CD4-positive, alpha-beta T cell (primary cell): Measurements from ENCODE around the gene E2F8. TPM values are rescaled to one million over a fixed set of nuclear protein-coding genes. Genes with fewer than 3 reads are reported as not detected.

Experiments
- ATAC-seq: fragments of 200-7000 bp; cut with Tn5 transposase; one replicate; pipeline ENCODE4 v1.10.0; 2022; ENCODE audit warnings: mild to moderate bottlenecking; ENCODE audit not compliant: poor library complexity
- CTCF ChIA-PET: fragments of 350-600 bp; sonication (Branson Sonifier 250); formaldehyde crosslinking; loops from one replicate; lab custom pipeline; 2021; ENCODE audit warnings: antibody characterized with exemption, inconsistent platforms; lab: Charles Lee
- POLR2A ChIA-PET: fragments of 350-600 bp; sonication (Branson Sonifier 250); formaldehyde crosslinking; loops from one replicate; lab custom pipeline; 2021; ENCODE audit warnings: antibody characterized with exemption, inconsistent platforms; lab: Charles Lee
- DNase-seq, 14 experiments: peaks; one replicate each; pipeline ENCODE4 v3.0.0-alpha.2; 2013 to 2020; ENCODE audit warnings: mixed read lengths in 2 of 14
- H3K27ac ChIP-seq, 2 donors: one replicate each; pipeline versions ENCODE4 v1.5.1 to v1.7.0; 2013; ENCODE audit warnings: low read length in 2 of 2, low read depth in 1 of 2, mild to moderate bottlenecking in 1 of 2
- H3K27me3 ChIP-seq, 2 experiments: 1 replicate in 1 of 2; 2 replicates in 1 of 2; pipeline versions ENCODE4 v1.6.1 to v1.7.0; 2013; ENCODE audit warnings: low read length in 2 of 2, control low read depth in 1 of 2, mild to moderate bottlenecking in 1 of 2, moderate library complexity in 1 of 2; ENCODE audit not compliant: insufficient read depth in 2 of 2, control insufficient read depth in 1 of 2
- H3K36me3 ChIP-seq: one replicate; pipeline ENCODE4 v1.6.1; 2013; ENCODE audit warnings: low read length, control low read depth; ENCODE audit not compliant: insufficient read depth
- H3K4me1 ChIP-seq: one replicate; pipeline ENCODE4 v1.6.1; 2013; ENCODE audit warnings: low read length, control low read depth; ENCODE audit not compliant: insufficient read depth
- H3K4me3 ChIP-seq: one replicate; pipeline ENCODE4 v1.5.1; 2013; ENCODE audit warnings: mild to moderate bottlenecking, low read length, moderate library complexity
- H3K9me3 ChIP-seq, 2 experiments: 1 replicate in 1 of 2; 2 replicates in 1 of 2; pipeline versions ENCODE4 v1.6.1 to v1.7.0; 2013; ENCODE audit warnings: low read length in 2 of 2, mild to moderate bottlenecking in 2 of 2, control low read depth in 1 of 2, moderate library complexity in 1 of 2; ENCODE audit not compliant: control insufficient read depth in 1 of 2, insufficient read depth in 1 of 2
- H3K27ac Mint-ChIP-seq: one replicate; pipeline ENCODE4 v1.8.0; 2020; ENCODE audit warnings: mixed read lengths
- H3K27me3 Mint-ChIP-seq: one replicate; pipeline ENCODE4 v1.8.0; 2021; ENCODE audit warnings: mixed read lengths
- H3K36me3 Mint-ChIP-seq: one replicate; pipeline ENCODE4 v1.8.0; 2021; ENCODE audit warnings: low read depth, mixed read lengths
- H3K4me1 Mint-ChIP-seq: one replicate; pipeline ENCODE4 v1.8.0; 2021; ENCODE audit warnings: low read depth, mixed read lengths
- H3K4me3 Mint-ChIP-seq: one replicate; pipeline ENCODE4 v1.8.0; 2020; ENCODE audit warnings: mild to moderate bottlenecking, mixed read lengths
- H3K9me3 Mint-ChIP-seq: one replicate; pipeline ENCODE4 v1.8.0; 2020; ENCODE audit warnings: mixed read lengths
- intact Hi-C, 2 experiments: fragments of 100-400 bp; cut with DNase I in 1 of 2; cut with micrococcal nuclease in 1 of 2; formaldehyde crosslinking; loops; one replicate each; pipeline versions ENCODE4 v1.15.1 to v1.9.0; 2023 to 2025; cut with DNase I, micrococcal nuclease
- total RNA-seq, 174 experiments: library from RNA in 2 of 174; stranded (reverse) in 2 of 174; gene quantifications; one replicate each; pipeline ENCODE4 v1.2.3 and lab custom pipeline; 2021 to 2026
- TF ChIP-seq, protein P1 (sequence below): fragments of 200-600 bp; IDR thresholded peaks from one replicate; pipeline ENCODE4 v1.8.0; 2022; ENCODE audit warnings: antibody characterized with exemption, mild to moderate bottlenecking

E2F8 gene
- total RNA-seq, 2 experiments from 2014 or later: not detected

DNA sequence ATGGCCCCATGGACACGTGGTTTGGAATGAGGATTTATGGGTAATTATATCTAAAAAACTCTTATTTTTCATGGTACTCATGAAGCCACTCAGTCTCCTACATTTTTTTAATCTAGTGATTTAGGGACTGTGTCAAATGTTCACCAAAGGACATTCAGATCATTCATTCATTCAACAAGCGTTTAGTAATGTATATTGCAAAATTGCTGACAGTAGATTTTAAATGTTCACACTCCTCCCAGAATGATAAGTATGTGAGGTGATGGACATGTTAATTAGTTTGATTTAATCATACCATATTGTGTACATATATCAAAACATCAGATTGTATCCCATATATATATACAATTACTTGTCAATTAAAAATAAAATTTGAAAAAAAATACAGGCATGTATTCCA, 40.8 kb upstream of the E2F8 start:
- no peak overlapping the region for H3K4me3 Mint-ChIP-seq
- no peak for DNase-seq
- intact Hi-C loops: no loop called here
- ChIA-PET POLR2A (no interaction called here), CTCF (no interaction called here)
- no peak for ATAC-seq
- H3K4me1 ChIP-seq: peaks cover 6% of the 10 kb centered on the region
- no peaks in the 10 kb centered on the region for H3K4me1 Mint-ChIP-seq
- H3K9me3 ChIP-seq: no peaks in the 10 kb centered on the region
- no peak overlapping the region for H3K4me3 ChIP-seq
- no peak overlapping the region for H3K27ac Mint-ChIP-seq
- no peaks in the 10 kb centered on the region for H3K36me3 Mint-ChIP-seq
- TF ChIP-seq, protein P1, sequence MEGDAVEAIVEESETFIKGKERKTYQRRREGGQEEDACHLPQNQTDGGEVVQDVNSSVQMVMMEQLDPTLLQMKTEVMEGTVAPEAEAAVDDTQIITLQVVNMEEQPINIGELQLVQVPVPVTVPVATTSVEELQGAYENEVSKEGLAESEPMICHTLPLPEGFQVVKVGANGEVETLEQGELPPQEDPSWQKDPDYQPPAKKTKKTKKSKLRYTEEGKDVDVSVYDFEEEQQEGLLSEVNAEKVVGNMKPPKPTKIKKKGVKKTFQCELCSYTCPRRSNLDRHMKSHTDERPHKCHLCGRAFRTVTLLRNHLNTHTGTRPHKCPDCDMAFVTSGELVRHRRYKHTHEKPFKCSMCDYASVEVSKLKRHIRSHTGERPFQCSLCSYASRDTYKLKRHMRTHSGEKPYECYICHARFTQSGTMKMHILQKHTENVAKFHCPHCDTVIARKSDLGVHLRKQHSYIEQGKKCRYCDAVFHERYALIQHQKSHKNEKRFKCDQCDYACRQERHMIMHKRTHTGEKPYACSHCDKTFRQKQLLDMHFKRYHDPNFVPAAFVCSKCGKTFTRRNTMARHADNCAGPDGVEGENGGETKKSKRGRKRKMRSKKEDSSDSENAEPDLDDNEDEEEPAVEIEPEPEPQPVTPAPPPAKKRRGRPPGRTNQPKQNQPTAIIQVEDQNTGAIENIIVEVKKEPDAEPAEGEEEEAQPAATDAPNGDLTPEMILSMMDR: no peak
- H3K27me3 ChIP-seq: no peaks in the 10 kb centered on the region
- no peak overlapping the region for H3K27ac ChIP-seq
- H3K36me3 ChIP-seq: no peaks in the 10 kb centered on the region
- H3K9me3 Mint-ChIP-seq: no peaks in the 10 kb centered on the region
- peaks cover 9% of the 10 kb centered on the region for H3K27me3 Mint-ChIP-seq

DNA sequence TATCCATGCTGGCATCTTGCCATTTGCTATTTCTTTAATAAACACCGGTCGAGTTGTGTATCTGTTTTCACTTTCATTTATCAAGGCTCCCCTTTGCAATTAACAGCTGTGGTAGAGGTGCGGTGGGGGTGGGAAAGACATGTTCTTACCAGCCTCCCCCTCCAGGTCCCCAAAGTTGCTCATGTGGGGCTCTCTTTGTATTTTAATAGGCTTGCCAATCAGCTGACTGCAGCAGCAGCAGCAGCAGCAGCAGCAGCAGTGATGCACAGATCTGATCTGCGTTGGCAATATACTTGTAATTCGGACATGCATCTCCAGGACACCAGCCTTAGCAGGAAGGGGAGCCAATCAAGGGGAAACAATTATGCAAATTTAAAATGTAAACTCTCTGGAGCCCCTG, 40.3 kb upstream of the E2F8 start:
- peak in 3 of 14 experiments; percentile 17 to 78 (median 36) for DNase-seq
- Mint-ChIP-seq H3K27me3 (peaks cover 9% of the 10 kb centered on the region), H3K4me1 (no peaks in the 10 kb centered on the region), H3K9me3 (no peaks in the 10 kb centered on the region), H3K36me3 (no peaks in the 10 kb centered on the region), H3K27ac (no peak overlapping the region), H3K4me3 (no peak overlapping the region)
- H3K27me3 ChIP-seq: no peaks in the 10 kb centered on the region
- H3K9me3 ChIP-seq: no peaks in the 10 kb centered on the region
- no peak overlapping the region for H3K4me3 ChIP-seq
- CTCF ChIA-PET: interaction anchor here (0.6 kb wide), 1 partner anchor 174 kb away, joined by 4 read pairs; no protein-coding TSS in a partner anchor
- POLR2A ChIA-PET: no interaction called here
- TF ChIP-seq, protein P1: no peak
- H3K27ac ChIP-seq: no peak overlapping the region
- H3K36me3 ChIP-seq: no peaks in the 10 kb centered on the region
- no peak for ATAC-seq
- H3K4me1 ChIP-seq: peaks cover 6% of the 10 kb centered on the region
- intact Hi-C loops: no loop called here

DNA sequence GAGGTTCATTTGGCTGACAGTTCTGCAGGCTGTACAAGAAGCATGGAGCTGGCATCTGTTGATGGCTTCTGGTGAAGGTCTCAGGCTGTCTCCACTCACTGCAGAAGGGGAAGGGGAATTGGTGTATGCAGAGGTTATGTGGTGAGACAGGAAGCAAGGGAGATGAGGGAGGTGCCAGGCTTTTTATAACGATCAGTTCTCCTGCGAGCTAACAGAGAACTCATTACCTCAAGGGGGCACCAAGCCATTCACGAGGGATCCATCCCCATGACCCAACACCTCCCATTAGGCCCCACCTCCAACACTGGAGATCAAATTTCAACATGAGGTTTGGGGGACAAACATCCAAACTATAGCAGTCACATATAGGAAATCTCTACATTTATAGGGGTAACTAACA, 38.7 kb upstream of the E2F8 start:
- DNase-seq (peak in 1 of 14 experiments; percentile 30), ATAC-seq (no peak)
- H3K27ac Mint-ChIP-seq: no peak overlapping the region
- no peaks in the 10 kb centered on the region for H3K4me1 Mint-ChIP-seq
- Histone ChIP-seq H3K36me3 (no peaks in the 10 kb centered on the region), H3K4me3 (no peak overlapping the region), H3K4me1 (peaks cover 6% of the 10 kb centered on the region), H3K27ac (no peak overlapping the region), H3K27me3 (no peaks in the 10 kb centered on the region), H3K9me3 (no peaks in the 10 kb centered on the region)
- TF ChIP-seq, protein P1: no peak
- no peaks in the 10 kb centered on the region for H3K9me3 Mint-ChIP-seq
- intact Hi-C loops: no loop called here
- POLR2A ChIA-PET: no interaction called here
- H3K27me3 Mint-ChIP-seq: no peaks in the 10 kb centered on the region
- CTCF ChIA-PET: no interaction called here
- no peak overlapping the region for H3K4me3 Mint-ChIP-seq
- H3K36me3 Mint-ChIP-seq: no peaks in the 10 kb centered on the region
